H4 (cell line): ENCODE data around the gene GAS6. TPM values are rescaled to one million over a fixed set of nuclear protein-coding genes. Genes with fewer than 3 reads are reported as not detected.
"Not testable (repeated sequence)": the region's sequence is repeated elsewhere in the genome, so short reads cannot be mapped to it uniquely, and the experiment has no call there.

Source experiments
- DNase-seq: peaks from one replicate; pipeline ENCODE4 v3.0.0-alpha.2; 2015; ENCODE audit warnings: low spot score
- total RNA-seq: library from RNA; depleted of rRNA; stranded (reverse); fragments of >200 nt; shearing (Covaris generic); gene quantifications from 2 replicates; pipeline ENCODE4 v1.2.3, GENCODE V29; 2014

Gene GAS6
- total RNA-seq, 1 experiment from 2014 or later = 6.4 TPM

DNA sequence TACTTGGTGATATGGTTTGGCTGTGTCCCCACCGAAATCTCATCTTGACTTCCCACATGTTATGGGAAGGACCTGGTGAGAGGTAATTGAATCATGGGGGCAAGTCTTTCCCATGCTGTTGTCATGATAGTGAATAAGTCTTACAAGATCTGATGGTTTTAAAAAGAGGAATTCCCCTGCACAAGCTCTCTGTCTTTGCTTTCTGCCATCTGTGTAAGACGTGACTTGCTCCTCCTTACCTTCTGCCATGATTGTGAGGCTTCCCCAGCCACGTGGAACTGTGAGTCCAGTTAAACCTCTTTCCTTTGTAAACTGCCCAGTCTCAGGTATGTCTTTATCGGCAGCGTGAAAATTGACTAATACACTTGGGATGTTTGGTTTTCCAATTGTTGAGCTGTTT, 4.0 kb upstream of the GAS6 start:
- not testable (repeated sequence) for DNase-seq

DNA sequence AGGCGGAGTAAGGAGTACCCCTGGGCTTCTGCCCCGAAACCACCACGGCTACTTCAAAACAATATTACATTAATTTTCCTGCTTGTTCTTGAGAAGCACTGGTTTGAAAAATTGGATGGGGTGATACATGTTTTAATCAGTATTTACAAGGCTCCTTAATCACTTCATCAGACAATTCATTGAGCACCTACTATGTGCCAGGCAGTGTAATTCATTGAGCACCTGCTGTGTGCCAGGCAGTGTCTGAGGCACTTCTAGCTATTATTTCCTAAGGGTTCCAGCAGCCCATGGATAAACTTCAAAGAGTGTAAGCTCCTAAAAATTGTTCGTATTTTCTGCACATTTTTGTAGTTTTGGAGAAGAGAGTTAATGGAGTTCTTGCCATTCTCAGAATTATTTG, 1.6 kb upstream of the GAS6 start:
- no peak for DNase-seq

DNA sequence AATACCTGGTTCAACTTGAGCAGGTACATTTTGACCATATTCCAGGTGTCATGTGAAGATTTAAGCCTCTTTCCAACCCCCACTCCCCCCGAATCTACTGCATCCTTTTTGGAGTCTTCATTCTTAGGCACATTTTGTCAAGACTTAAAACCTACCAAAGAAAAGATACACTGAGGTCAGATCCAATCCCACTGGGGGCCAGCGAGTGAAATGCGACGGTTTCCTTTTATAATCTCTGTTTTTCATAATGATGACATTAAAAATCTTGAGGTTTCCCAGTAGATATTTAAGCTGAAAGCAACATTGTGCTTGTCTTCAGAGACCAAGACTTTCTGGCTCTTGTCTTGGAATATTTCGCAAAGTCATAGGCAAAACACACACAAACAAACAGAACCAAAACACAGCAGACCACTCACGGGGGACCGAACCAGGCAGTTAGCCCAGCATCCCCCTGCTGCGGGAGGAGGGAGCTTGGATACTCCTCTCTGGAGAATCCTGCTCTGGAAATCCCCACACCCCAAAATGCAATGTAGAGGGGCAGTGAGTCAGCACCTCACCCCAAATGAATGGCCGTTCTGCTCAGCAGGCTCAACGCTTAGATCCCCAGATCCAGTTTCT, 506 bp upstream of the GAS6 start:
- DNase-seq = no peak

DNA sequence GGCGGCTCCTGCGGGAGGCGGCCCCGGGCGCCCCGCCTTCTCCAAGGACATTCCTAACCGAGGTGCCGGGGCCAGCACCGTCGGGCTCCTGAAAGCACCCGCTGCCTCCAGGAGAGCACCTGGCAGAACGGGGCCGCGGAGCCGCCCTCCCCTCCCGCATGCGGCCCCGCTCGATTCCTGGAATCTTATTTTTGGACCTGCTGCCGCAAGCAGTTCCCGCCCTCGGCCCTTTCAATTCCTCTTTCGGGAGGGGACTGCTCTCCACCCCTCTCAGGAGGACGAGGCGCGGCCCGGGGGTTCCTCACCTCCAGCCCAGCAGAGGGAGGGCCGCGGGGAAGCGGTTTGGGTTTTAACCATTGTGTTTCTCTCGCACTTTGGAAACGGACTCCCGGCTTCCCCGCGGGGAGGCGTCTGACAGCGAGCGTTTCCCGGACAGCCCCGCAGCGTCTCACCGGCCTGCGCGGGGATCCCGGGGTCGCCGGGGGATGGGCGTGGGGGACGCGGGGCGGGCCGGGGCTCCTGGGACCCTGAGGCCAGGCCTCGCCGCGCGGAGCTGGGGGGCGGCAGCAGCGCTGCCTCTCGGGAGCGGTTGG, 849 bp downstream of the GAS6 start:
- DNase-seq = no peak

DNA sequence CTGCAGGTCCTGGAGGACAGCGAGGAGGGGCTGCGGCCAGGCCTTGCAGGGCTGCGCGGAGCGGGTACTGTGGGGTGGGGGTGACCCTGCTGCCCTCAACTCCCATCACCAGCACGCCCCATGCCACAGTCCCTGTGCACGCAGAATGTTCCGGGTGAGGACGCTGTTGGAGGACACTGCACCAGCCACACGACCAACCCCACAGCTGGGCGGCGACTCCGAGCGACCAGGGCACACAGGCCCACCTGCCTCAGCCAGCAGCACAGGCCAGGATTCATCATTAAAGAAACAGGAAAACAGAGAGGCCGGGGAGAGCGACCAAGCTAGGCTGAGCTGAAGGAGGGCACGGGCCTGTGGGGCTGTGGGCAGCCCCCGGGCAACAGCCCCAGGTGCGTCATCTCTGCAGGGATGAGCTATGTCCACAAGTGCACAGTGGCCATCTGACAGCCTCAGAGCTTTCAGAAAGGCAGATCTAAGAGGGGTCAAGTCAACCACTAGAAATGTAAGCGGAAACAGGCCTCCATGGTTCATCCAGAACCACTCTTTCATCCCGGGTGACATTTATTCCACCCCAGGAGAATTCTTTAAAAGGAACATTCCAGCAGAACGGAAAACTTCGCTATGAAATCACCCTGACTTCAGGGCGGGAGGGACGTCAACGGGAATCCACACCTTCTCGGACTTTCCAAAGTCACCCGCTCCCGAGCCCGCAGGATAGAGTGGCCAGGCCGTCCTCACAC, 1.5 kb downstream of the GAS6 start:
- no peak for DNase-seq

DNA sequence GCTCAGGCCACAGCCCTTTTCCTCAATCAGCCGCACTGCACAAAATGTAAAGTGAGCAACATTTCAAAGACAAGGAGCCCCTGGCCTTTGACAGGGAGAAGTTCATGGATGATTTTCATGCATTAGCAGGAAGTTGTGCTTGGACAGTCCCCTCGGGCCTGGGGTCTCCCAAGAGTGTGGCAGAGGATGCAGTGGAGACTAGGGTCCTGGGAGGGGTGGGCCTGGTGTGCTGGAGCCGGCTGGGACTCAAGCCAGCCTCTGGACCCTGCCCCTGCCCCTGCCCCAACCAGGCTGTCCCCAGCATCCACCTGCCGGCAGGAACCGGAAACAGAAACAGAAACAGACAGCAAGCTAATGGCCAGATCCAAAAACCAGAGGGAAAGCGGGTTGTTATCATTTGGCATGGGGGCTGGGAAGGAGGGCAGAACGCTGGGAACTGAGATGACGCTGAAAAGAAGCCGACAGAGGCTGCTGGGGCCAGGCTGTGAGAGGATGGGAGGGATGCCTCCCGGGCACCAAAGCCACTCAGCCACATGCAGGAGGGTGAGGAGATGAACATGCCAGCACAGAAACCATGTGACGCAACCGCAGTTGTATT, 2.3 kb downstream of the GAS6 start:
- no peak for DNase-seq

DNA sequence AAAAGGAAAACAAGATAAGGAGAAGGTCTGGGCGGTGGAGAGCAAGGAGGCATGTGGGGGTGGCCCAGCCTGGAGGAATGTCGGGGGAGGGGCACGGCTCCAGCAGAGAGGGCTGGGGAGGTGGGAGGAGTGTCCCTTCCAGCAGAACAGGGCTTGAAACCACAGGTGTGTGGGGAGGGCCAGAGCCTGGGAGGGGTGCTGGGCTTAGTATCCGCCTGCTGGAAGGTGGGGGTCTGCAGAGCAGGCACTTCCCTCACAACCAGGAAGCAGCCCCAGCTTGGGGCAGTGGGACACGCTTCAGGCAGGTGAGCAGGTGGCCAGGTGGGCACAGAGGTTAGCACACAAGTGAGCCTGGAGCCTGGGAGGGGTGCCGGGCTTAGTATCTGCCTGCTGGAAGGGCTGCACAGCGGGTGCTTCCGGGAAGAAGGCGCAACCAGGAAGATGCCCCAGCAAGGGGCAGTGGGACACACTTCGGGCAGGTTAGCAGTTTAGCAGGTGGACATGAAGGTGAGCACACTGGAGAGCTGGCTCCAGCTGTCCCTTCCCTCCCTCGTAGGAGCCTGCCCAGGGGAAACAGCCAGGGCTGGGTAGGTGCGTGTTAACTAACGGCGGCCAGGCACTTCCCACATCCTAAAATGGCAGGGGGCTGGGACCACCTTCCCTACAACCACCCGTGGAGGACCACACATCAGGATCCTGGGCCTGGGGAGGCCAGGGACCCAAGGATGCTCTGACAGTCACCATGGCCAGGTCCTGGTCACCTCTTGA, 3.0 kb downstream of the GAS6 start:
- DNase-seq = no peak

DNA sequence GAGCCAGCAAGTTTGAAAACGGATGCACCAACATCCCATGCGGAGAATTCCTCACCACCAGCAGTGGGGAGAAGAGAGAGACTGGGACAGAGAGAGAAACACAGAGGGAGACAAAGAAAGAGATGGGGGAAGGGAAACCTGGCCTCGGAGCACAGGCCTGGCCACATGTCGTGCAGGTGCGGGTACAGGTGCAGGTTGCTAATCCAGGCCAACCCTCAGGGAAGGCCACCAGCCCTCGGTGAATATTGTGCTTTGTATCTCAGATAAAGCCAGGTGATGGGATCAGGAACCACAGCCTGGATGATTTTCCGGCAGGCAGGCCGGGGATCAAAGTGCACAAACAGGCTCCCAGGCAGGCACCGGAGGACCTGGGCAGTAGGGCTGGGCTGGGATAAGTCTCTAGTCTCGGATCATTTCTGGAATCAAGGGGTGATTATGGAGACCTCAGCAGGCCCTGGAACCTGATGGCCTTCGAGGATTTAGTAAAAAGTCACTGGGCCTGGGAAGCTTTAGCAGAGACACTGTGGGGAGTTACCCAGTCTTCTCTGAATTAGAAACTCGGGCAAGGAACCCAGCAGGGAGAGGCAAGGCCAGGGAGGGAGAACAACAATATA, 3.7 kb downstream of the GAS6 start:
- DNase-seq = no peak

DNA sequence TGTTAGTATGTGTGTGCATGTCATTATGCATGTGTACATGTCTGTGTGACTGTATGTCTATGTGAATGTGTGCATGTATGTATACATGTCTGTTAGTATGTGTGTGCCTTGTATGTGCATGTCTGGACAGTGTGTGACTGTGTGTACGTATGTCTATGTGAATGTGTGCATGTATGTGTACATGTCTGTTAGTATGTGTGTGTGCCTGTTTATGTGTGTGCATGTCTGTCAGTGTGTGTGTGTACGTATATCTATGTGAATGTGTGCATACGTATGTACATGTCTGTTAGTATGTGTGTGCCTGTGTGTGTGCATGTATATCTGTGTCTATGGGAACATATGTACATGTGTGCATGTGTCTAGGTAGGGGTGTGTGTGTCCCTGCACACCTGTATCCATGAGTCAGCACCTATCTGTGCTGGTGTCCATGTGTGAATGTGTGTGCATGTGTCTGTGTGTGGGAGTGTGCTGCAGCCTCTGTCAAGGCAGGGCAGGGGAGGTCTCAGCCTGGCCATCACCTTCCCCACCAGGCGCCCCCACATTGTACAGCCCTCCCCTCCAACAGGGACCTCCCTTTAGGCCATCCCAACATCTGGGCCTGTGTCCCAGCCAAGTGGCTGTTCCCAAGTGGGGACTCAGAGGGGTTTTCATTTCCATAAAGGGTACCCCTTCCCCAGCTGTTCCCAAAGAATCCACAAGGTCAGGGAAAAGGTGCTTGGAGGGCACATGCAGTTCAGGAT, 4.4 kb downstream of the GAS6 start:
- no peak for DNase-seq

DNA sequence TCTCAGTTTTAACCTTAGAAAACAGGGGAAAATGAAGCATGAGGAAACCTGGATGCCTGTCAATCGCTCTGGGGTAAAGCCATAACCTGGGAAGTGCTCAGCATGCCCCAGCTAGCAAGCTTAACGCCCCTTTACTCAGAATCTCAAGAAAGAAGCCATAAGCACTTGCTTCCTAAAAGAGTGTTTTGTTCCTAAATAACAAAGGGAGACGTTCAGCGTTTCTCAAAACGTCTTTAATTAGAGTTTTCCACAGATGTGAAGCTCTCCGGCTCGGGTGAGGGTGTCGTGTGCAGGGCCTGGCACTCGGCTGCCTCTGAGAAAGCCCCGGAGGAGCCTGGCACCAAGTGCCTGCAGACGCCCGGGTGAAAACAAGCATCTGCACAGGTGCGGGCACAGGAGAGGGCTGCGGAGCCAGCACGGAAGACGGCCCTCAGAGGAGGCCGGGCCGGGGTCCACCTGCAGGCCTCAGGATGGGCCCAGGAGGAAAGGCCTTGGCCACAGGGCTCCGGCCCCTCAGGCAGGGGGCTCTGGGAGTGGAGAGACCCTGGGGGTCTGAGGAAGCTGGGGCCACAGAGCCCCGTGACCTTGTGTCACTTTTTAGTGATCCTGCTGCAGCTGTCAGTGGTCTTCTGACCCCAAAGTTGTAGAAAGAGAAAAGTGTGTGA, 6.2 kb downstream of the GAS6 start:
- no peak for DNase-seq

DNA sequence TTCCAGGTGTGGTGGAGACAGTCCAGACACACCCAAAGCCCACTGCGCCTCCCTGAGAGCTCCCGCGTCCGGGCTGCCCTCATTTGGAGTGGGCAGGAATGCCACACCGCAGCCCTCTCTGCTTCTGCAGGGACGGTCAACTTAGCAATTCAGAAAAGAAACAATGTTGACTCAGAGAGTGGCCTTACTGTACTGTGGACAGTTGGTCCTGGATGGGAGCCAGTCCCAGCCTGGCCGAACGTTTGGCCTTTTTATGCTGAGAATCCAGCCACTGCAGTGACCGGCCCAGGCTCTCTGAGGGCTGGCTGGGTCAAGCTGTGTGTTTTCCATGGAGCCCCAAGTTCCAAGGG, 7.2 kb downstream of the GAS6 start:
- DNase-seq = no peak

DNA sequence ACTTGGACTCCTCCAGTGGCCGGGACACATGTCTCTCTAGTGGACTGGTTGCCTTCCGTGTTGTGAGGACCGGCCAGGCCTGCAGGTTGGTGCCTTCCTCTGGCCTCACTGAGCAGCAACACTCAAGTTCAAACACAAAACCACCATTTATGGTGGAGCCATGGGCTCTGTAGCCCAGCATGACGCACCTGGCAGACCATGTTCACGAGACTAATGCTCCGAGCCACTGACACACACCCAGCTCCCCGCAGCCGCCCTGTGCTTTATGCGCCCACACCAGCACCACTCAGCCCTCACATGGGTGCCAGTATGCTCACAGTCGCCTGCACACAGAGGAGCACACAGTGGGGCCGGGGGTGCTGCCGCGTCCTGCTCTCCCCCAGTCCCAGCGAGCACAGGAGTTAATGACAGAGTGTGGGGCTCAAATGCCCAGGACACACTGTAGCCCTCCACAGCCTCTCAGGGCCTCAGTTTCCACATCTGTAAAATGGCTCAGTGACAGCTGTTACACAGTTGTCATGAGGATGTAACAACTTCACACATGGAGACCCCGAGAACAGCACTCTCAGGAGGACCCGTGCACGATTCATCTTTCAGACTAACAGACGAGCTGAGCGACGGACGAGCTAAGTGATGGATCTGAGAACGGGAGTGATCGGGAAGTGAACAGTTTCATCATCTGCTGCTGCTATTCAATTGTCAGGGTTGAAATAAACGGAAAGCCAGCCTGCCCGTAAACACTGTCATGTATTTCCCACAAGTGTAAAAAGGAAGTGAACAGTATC, 7.8 kb downstream of the GAS6 start:
- no peak for DNase-seq

DNA sequence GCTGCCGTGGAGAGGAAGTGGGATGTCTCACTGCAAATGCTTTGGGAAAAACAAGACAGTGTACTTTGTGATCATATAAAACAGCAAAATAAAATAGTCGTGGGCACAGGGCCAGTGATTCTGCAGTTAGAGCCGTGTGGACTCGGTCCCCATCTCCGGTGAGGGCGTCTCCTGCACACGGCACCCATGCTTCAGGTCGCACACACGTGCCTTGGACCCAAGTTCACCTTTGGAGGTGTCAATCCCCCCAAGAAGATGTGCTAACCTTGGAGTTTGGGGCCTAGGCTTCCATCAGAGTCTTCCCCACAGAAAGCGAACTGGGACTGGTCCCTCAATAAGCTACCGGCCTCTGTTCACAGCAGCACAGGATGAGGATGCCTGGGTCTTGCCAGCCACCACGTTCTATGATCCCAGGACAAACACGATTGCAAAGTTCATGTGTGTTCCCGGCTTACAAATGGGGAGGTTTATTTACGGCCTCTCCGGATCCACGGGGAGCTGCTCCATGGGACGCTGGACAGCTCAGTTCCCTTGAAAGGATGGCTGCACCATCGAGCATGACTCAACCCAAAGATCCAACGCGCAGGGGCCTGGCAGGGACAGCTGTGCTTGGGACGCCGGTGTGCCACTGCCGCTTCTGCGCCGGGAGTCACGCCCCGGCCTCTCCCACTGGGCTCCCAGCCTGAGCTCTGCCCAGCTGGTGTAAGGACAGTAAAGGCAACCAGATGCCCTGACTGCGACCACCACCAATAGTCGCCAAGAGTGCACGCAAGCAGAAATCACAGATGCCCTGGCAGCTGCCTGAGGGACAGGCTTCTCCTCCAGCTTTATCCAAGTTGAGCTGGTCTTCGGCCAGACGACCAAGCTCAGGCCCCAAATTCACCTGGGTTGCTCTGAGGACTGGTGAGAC, 8.6 kb downstream of the GAS6 start:
- no peak for DNase-seq

DNA sequence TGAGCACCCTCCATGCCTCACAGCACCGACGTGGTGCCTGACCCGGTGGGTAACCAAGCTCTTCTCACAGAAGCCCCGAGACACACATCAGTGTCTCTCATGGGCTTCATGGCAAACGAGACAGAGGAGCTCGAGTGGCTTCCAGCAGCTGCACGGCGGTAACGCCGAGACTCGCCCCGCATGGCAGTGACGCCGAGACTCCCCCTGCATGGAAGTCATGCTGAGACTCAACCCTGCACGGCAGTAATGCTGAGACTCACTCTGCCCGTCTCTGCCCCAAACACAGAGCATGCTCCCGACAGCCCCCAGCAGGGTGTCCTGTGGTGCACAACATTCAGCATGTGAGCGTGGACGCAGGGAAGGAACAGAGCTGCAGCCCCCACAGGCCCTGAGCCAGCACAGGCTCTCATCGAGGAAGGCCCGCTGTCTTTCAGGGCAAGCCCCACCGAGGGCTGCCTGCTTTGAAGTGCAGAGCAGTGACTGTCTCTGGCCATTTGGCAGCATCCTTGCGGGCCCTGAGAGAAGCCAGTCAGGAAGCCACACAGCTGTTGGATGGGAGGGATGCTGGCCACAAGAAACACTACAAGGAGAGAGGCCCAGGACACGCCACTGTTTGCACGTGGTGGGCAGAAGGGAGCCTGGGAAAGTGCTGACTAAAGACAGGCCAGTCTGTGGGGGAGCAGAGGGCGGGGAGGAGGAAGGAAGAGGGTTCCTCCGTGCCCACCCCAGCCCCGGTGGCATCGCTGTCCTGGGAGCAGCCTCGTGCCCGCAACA, 9.5 kb downstream of the GAS6 start:
- DNase-seq = no peak

DNA sequence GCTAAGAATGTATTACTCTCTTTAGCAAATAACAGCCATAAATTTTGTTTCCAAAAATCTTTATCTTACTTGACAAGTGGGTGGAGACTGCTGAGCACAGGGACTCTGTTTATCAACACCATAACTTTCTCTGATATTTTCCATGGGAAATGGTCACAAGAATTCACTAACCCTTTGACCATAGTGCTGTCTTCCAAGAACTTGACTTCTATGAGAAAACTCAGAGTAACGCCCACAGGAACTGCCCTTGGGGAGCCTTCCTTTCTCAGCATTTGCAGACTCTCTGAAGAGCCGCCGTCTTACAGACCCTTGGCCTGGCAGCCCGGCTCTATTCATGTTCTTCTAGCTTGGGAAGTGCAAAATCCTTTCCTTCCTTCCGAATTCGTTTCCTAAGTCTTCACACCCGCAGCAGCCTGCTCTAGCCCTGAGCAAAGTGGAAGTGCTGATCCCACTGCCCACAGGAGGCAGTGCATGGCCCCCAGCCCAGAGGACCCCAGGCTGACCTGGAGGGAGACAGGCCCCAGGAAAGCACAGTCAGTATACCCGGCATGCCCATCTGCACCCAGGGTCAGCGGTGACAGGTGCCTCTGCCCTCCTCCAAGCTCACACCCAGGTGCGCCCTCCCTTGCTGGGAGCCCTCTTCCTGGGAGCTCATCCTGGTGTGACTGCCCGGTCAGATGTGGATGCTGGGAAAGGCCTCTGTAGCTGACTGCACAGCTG, 10.2 kb downstream of the GAS6 start:
- DNase-seq = no peak

DNA sequence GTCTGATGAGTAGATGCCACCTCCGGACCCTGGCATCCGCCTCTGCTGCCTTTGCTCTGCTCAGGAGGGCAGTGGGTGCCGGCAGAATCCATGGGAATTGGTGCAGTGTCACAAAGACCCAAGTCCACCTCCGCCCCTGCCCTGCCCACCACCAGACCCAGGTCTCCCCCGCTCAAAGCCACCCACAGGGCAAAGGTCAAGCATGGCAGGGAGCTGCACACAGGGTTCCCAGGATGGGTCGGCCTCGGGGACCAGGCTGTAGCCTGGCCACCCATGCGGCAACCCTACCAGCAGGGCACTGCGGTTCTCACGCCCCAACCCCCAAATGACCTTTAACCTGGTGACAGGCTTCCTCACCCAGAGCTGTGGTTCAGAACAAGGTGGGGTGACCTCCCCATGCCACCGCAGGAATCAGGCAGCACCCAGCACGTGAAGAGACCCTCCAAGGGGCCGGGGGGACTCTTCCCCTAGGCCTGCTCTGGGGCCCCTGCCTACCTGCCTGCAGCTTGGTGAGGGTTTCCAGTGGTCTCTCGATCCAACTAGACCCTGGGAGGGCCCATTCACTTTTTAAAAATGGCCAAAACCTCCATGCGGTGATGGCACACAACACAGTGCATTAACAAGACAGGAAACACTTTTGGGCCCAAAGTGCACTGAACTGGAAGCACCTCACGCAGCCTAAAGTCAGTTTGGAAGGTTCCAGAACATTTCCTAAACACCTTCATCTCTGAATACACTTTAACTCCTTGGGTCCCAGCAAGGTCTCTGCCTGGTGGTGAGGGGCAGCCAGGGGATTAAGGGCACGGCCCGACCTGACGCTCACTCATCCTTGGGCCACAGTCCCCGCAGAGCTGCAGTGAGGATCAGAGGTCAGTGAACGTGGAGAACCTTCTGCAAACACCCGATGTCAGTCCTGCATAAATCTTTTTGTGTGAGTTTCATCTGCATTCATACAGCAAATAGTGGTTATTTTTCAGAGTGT, 11.0 kb downstream of the GAS6 start:
- DNase-seq = no peak
